Measurements from ENCODE around the gene BTBD2.
A peak's percentile ranks its signal among the peaks of the same experiment; 100 is the strongest.

BTBD2 gene

GRCh38 chr19:1936916-1937610 is 78.5 kb downstream of the BTBD2 start:
- no peak for DNase-seq

- DNase-seq: no peak
These were observed 79.1 kb downstream of the BTBD2 start for GRCh38 chr19:1936430-1936829.

- peak in 1 of 2 experiments; percentile 11 for DNase-seq
These were observed 79.9 kb downstream of the BTBD2 start for GRCh38 chr19:1935484-1936208.
